Activated CD8-positive, alpha-beta T cell treated with anti-CD3 and anti-CD28 coated beads, Interleukin-2, amount 10 ng/mL, durations not matched to agents 7 days and 5 days (primary cell): Measurements from ENCODE around the gene CYREN. TPM values are rescaled to one million over a fixed set of nuclear protein-coding genes. Genes with fewer than 3 reads are reported as not detected.
A peak's percentile ranks its signal among the peaks of the same experiment; 100 is the strongest.

ENCODE experiments used
- ATAC-seq: fragments of 150-1000 bp; cut with Tn5 transposase; one replicate; pipeline ENCODE4 v1.10.0; 2021; ENCODE audit warnings: moderate library complexity
- CTCF ChIA-PET: fragments of 350-600 bp; sonication (Branson Sonifier 250); formaldehyde crosslinking; loops from one replicate; lab custom pipeline; 2021; ENCODE audit warnings: antibody characterized with exemption; lab: Charles Lee
- POLR2A ChIA-PET: fragments of 350-600 bp; sonication (Branson Sonifier 250); formaldehyde crosslinking; loops from one replicate; lab custom pipeline; 2021; ENCODE audit warnings: antibody characterized with exemption; lab: Charles Lee
- DNase-seq: peaks from one replicate; pipeline ENCODE4 v3.0.0-alpha.2; 2020
- H3K27ac Mint-ChIP-seq: one replicate; pipeline ENCODE4 v1.8.0; 2021; ENCODE audit warnings: mild to moderate bottlenecking, mixed read lengths
- H3K27me3 Mint-ChIP-seq: one replicate; pipeline ENCODE4 v1.8.0; 2021; ENCODE audit warnings: low read depth, mixed read lengths
- H3K36me3 Mint-ChIP-seq: one replicate; pipeline ENCODE4 v1.8.0; 2021; ENCODE audit warnings: low read depth, mixed read lengths
- H3K4me1 Mint-ChIP-seq: one replicate; pipeline ENCODE4 v1.8.0; 2021; ENCODE audit warnings: low read depth, mixed read lengths
- H3K4me3 Mint-ChIP-seq: one replicate; pipeline ENCODE4 v1.8.0; 2021; ENCODE audit warnings: mild to moderate bottlenecking, mixed read lengths
- H3K9me3 Mint-ChIP-seq: one replicate; pipeline ENCODE4 v1.8.0; 2022; ENCODE audit warnings: mixed read lengths; ENCODE audit not compliant: insufficient read depth
- total RNA-seq, 2 experiments: library from RNA; stranded (reverse); gene quantifications; one replicate each; pipeline ENCODE4 v1.2.3, GENCODE V29; 2021

The CYREN gene
- total RNA-seq, 2 experiments from 2014 or later: 35.2 to 36.9 TPM

DNA sequence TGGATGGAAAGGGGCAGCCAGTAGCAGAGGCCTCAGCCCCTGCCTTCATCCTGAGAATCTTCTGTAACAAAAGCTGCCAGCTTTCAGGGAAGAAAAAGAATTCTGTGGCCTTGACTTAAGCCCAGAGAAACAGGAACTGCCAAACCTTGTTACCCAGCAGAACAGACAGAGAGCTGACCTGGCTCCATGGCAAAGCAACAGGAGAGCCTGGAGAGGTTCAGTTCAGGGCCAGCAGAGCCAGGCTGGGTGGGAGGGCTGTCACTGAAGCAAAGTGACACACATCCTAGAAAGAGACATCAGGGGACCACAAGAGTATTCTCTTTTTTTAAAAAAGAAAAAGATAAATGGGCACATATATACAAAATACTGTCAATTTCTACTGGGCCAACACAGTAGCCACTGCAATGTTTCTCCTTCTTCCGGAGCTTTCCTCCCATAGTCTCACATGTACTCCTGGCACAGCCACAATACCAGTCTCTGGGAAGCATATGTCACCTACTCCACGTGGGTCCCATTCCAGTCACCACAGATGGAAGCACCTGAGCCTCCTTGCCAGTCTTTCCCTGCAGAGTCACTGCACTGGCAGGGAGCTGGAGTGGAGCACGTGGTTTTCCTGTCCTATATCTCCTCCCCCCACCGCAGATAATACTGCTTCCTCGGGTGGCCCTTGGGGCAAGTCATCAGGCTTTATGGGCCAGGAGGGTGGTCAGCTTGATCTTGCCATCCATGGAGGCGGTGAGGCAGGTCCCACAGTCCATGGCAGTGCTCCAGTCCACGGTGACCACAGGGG is 15.2 kb upstream of the CYREN start:
- POLR2A ChIA-PET: no interaction called here
- peak overlapping the region; percentile 20 for H3K27ac Mint-ChIP-seq
- H3K9me3 Mint-ChIP-seq: peaks cover 24% of the 10 kb centered on the region

DNA sequence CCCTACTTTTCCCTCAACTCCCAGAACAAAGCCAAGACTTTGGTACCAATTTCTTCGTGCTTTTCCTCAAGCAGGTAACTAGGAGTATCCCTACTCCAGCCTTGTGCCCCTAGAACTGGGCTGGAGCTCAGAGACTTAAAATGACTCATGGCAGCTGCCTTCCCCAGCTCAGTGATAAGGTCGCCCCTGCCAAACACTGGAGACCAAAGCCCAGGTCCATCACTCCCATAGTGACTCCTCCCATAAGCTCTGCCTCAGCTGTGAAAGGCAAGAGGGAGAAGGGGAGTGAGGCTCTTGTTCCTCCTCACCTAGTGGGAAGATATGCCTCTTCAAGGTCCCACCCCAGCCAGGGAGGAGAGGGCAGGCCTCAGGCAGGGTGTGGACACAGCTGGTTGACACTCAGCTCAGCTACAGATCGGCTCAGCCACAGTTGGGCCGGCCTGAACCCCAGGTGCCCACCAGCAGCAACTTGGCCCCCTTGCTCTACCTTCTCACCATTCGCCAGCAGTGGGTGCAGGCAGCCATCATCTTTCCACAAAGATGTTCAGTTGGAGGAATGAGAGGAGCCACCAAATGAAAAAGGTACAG is 13.8 kb upstream of the CYREN start:
- Mint-ChIP-seq H3K9me3 (peaks cover 30% of the 10 kb centered on the region), H3K4me1 (no peaks in the 10 kb centered on the region), H3K4me3 (no peak overlapping the region), H3K27me3 (no peaks in the 10 kb centered on the region), H3K36me3 (peaks cover 61% of the 10 kb centered on the region), H3K27ac (no peak overlapping the region)
- ChIA-PET POLR2A (no interaction called here), CTCF (no interaction called here)
- ATAC-seq (no peak), DNase-seq (no peak)

More for the DNA sequence above, 15.2 kb upstream of the CYREN start:
- CTCF ChIA-PET: interaction anchor here (0.9 kb wide), 1 partner anchor 38 kb away, joined by 3 read pairs; no protein-coding TSS in a partner anchor
- no peak for ATAC-seq
- DNase-seq: no peak
- H3K27me3 Mint-ChIP-seq: no peaks in the 10 kb centered on the region
- H3K4me1 Mint-ChIP-seq: no peaks in the 10 kb centered on the region
- H3K36me3 Mint-ChIP-seq: peaks cover 55% of the 10 kb centered on the region
- no peak overlapping the region for H3K4me3 Mint-ChIP-seq

DNA sequence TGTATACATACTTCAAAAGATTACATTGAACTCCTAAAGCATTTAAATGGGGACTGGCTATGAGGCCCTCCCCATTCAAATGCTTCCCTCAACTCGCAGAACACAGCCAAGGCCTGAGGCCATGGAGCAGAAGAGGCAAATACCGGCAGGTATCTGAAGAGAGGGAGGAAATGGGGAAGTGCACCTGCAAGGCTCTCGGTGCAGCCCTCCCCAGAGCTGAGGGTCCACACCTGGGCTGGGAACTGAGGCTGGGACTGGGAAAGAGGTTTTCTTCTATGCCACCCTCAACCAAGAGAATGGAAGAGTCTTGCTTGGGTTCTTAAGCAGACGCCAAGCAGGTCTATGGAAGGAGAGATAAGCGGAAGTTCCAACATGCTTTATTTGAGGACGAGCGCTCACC is 13.0 kb upstream of the CYREN start:
- CTCF ChIA-PET: interaction anchor here (1.6 kb wide), 1 partner anchor 14 kb away, joined by 3 read pairs; no protein-coding TSS in a partner anchor
- H3K4me1 Mint-ChIP-seq: no peaks in the 10 kb centered on the region
- DNase-seq (no peak), ATAC-seq (no peak)
- peaks cover 56% of the 10 kb centered on the region for H3K36me3 Mint-ChIP-seq
- H3K4me3 Mint-ChIP-seq: no peak overlapping the region
- no peaks in the 10 kb centered on the region for H3K27me3 Mint-ChIP-seq
- POLR2A ChIA-PET: no interaction called here
- H3K9me3 Mint-ChIP-seq: peaks cover 30% of the 10 kb centered on the region
- H3K27ac Mint-ChIP-seq: no peak overlapping the region

DNA sequence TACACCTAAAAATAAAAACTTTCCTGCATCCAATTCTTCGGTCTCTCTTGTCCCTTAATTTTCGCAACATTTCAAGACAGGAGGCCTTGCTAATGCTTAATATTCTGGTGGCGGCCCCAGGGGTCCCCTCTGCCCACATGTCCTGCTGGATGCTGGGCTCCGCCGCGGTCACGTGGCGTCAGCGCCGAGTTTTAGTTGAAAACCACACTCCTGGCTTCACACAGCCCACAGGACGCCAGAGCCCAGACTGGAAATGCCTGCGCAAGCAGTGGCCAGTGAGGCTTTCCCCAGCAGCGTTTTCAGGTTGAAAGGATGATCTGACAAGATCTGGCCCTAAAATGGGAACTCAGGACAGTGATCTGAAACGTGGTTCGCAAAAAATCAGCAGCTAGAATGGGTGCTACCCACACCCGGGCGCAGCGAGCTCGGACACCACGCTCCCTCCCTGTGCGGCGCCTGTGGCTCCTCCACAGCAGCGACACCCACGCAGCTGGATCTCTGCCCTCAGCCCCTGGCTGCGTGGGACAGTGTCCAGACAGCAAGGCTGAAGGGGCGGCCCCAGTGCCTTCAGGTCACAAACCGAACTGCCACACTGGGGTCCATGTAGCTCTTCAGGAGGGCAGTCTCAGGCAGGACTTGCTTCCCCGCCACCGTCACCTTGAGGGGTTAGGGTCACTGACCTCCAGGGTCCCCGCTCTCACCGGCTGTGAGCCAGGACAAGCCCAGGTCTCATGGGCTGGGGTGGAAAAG is 11.6 kb upstream of the CYREN start:
- H3K36me3 Mint-ChIP-seq: peaks cover 53% of the 10 kb centered on the region
- ATAC-seq: no peak
- CTCF ChIA-PET: interaction anchor here (1.6 kb wide), 1 partner anchor 13 kb away, joined by 3 read pairs; no protein-coding TSS in a partner anchor
- peaks cover 30% of the 10 kb centered on the region for H3K9me3 Mint-ChIP-seq
- no peak overlapping the region for H3K27ac Mint-ChIP-seq
- DNase-seq: no peak
- POLR2A ChIA-PET: interaction anchor here (1.0 kb wide), 1 partner anchor 12 kb away, joined by 3 read pairs; the partner anchor contains the start of gene CYREN
- no peak overlapping the region for H3K4me3 Mint-ChIP-seq
- H3K4me1 Mint-ChIP-seq: no peaks in the 10 kb centered on the region
- H3K27me3 Mint-ChIP-seq: no peaks in the 10 kb centered on the region

DNA sequence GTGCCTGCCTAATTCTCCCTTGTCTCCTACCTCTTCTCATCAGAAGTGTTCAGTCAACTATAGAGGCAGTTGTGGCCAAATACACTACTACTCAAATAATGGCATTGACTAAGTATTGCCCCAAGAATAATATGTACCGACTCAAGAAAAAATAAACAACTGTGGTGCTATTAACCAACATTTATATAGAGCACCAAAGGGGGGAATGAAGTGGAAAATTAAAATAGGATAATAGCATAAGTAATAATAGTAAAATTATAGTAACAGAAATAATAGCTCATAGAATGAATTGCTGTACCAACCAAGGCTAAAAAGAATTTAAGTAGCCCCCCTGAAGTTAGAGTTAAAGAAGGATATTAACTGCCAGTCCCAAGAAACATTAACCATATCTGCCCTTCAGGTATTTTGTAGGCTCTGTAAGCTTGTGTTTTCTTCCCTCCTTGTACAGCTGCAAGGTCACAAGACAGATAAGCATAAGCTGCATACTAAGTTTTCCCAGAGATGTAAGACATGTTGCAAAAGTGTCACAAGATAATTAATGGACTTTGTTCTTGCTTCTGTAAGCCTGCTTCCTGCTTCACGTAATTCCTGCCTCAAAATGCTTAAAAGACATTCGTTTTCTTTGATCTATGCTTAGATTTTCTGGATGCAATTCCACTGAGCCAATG is 10.9 kb upstream of the CYREN start:
- POLR2A ChIA-PET: interaction anchor here (1.0 kb wide), 1 partner anchor 11 kb away, joined by 3 read pairs; the partner anchor contains the start of gene CYREN
- Mint-ChIP-seq H3K4me3 (no peak overlapping the region), H3K9me3 (peaks cover 30% of the 10 kb centered on the region), H3K4me1 (no peaks in the 10 kb centered on the region), H3K27me3 (no peaks in the 10 kb centered on the region), H3K36me3 (peaks cover 51% of the 10 kb centered on the region), H3K27ac (no peak overlapping the region)
- DNase-seq (no peak), ATAC-seq (no peak)
- CTCF ChIA-PET: interaction anchor here (1.3 kb wide), 1 partner anchor 10 kb away, joined by 5 read pairs; the partner anchor contains the start of gene CYREN

DNA sequence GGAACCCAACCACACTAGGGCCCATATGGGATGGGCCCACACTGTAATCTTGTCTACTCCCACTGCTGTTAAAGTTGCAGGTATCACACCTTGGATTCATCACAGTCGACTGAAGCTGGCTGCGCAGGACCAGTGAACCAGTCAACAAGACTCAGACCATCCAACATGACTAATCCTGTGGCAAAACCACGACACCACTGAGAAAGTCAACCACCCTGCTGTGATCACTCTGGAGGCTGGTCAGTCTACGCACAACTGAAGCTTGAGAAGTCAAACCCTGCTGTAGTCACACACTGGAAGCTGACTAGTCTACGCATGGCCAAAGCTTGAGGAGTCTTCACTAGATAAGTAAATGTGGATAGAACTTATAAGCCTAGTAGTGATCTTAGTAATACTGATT is 9.6 kb upstream of the CYREN start:
- H3K27ac Mint-ChIP-seq: no peak overlapping the region
- ChIA-PET CTCF (interaction anchor here (0.9 to 1.3 kb wide), 3 partner anchors 9 to 547 kb away, joined by 3 to 5 read pairs (median 4); partner anchors contain the start of gene CYREN), POLR2A (no interaction called here)
- H3K4me3 Mint-ChIP-seq: no peak overlapping the region
- ATAC-seq: no peak
- H3K27me3 Mint-ChIP-seq: no peaks in the 10 kb centered on the region
- no peaks in the 10 kb centered on the region for H3K4me1 Mint-ChIP-seq
- peaks cover 44% of the 10 kb centered on the region for H3K36me3 Mint-ChIP-seq
- peaks cover 30% of the 10 kb centered on the region for H3K9me3 Mint-ChIP-seq
- no peak for DNase-seq

DNA sequence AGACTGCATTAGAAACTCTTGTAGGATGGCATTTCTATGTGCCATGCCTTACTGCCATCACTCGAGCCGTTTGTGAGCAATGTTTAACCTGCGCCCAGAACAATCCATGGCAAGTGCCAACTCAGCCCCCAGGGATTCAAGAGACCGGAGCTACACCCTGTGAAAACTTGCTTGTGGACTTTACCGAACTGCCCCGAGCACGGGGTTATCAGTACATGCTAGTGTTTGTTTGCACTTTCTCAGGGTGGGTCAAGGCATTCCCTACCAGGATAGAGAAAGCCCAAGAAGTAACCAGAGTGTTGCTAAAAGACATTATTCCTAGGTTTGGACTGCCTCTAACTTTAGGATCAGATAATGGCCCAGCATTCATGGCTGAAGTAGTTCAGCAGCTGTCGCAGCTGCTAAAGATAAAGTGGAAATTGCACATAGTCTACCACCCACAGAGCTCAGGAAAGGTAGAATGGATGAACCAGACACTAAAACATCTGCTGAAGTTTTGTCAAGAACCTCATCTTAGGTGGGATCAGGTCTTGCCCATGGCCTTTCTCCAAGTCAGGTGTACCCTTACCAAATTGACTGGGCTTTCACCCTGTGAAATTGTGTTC is 8.9 kb upstream of the CYREN start:
- ChIA-PET CTCF (interaction anchor here (0.9 to 1.8 kb wide), 4 partner anchors 9 to 546 kb away, joined by 3 to 5 read pairs (median 4); partner anchors contain the start of gene CYREN), POLR2A (interaction anchor here (0.6 kb wide), 1 partner anchor 182 kb away, joined by 3 read pairs; no protein-coding TSS in a partner anchor)
- no peak for ATAC-seq
- Mint-ChIP-seq H3K36me3 (peaks cover 39% of the 10 kb centered on the region), H3K4me3 (no peak overlapping the region), H3K27me3 (no peaks in the 10 kb centered on the region), H3K4me1 (no peaks in the 10 kb centered on the region), H3K27ac (no peak overlapping the region), H3K9me3 (peaks cover 30% of the 10 kb centered on the region)
- no peak for DNase-seq

DNA sequence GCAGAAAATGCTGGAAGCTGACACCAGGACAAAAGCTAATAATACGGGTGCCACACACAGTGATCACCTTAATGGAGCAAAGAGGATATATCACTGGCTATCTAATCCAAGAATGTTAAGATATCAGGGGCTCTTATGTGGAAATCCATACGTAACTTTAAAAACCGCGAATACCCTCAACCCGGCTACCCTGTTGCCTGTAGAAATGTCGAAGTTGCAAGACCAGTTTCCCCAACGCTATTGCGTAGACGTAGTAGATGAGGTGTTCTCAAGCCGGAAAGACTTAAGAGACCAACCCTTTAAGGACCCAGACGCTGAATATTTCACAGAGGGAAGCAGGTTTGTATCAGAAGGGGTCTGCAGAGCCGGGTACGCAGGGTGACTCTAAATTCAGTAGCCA is 7.9 kb upstream of the CYREN start:
- Mint-ChIP-seq H3K9me3 (peaks cover 25% of the 10 kb centered on the region), H3K4me3 (no peak overlapping the region), H3K36me3 (peaks cover 30% of the 10 kb centered on the region), H3K27ac (no peak overlapping the region), H3K4me1 (no peaks in the 10 kb centered on the region), H3K27me3 (no peaks in the 10 kb centered on the region)
- POLR2A ChIA-PET: interaction anchor here (0.6 kb wide), 1 partner anchor 181 kb away, joined by 3 read pairs; no protein-coding TSS in a partner anchor
- CTCF ChIA-PET: interaction anchor here (0.8 to 1.8 kb wide), 3 partner anchors 8 to 10 kb away, joined by 3 to 5 read pairs (median 5); partner anchors contain the start of gene CYREN
- ATAC-seq: no peak
- no peak for DNase-seq

DNA sequence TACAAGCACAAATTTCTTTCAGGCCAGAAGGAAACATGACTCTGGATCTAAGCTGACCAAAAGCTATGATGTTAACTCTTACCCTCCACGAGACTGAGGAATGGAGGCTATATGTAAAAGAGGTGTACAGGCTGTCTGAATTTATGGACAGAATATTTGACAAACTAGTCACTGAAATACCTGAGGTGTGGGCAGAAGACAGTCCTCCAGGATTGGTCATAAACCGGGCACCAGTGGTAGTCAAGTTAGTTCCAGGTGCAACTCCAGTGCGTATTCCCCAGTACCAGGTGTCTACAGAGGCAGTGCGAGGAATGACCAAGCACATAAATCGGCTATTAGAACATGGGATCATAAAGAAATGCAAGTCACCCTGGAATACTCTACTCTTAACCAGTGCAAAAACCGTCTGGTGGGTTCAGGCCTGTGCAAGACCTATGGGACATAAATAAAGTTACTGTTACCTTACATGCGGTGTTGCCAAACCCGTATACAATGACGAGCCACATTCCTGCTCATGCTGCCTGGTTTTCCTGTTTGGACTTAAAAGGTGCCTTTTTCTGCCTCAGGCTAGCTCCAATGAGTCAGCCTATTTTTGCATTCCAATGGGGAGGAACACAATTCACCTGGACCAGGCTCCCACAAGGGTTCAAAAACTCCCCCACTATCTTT is 6.7 kb upstream of the CYREN start:
- peaks cover 16% of the 10 kb centered on the region for H3K9me3 Mint-ChIP-seq
- no peak overlapping the region for H3K4me3 Mint-ChIP-seq
- CTCF ChIA-PET: interaction anchor here (0.8 kb wide), 1 partner anchor 12 kb away, joined by 3 read pairs; no protein-coding TSS in a partner anchor
- H3K36me3 Mint-ChIP-seq: peaks cover 18% of the 10 kb centered on the region
- peaks cover under 1% of the 10 kb centered on the region for H3K4me1 Mint-ChIP-seq
- H3K27me3 Mint-ChIP-seq: no peaks in the 10 kb centered on the region
- POLR2A ChIA-PET: no interaction called here
- no peak for DNase-seq
- ATAC-seq: no peak
- H3K27ac Mint-ChIP-seq: no peak overlapping the region

DNA sequence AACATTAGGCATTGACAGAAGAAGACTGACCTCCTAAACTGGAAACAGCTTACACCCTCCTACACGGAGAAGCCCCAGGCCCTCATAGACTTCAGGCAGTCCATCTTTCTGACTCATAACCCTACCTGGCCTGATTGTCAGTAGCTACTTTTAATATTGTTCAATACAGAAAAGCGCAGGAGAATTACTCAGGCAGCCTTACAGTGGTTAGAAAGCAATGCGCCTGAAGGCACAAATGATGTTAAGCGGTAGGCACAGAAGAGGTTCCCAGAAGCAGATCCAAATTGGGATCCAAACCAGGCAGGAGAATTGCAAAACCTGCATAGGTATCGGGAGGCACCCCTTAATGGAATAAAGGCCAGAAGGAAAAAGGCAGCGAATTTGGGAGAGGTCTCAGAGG is 5.4 kb upstream of the CYREN start:
- POLR2A ChIA-PET: no interaction called here
- Mint-ChIP-seq H3K4me1 (peaks cover 8% of the 10 kb centered on the region), H3K4me3 (no peak overlapping the region)

More for the DNA sequence above, 5.4 kb upstream of the CYREN start:
- Mint-ChIP-seq H3K36me3 (peaks cover 7% of the 10 kb centered on the region), H3K9me3 (peaks cover 6% of the 10 kb centered on the region), H3K27me3 (no peaks in the 10 kb centered on the region), H3K27ac (no peak overlapping the region)
- CTCF ChIA-PET: no interaction called here
- DNase-seq (no peak), ATAC-seq (no peak)
